Occipital lobe (tissue), 2 donors: ENCODE results near the gene PRKAG3. TPM values are rescaled to one million over a fixed set of nuclear protein-coding genes. Genes with fewer than 3 reads are reported as not detected.
"Not testable (repeated sequence)": the region's sequence is repeated elsewhere in the genome, so short reads cannot be mapped to it uniquely, and the experiment has no call there.

ENCODE experiments used
- DNase-seq: peaks from one replicate; lab custom pipeline; 2025; lab: John Stamatoyannopoulos, UW
- total RNA-seq: library from RNA; depleted of rRNA; stranded (reverse); fragments of >200 nt; gene quantifications from one replicate; pipeline ENCODE4 v1.2.3, GENCODE V29; 2014

Gene PRKAG3
- total RNA-seq, 1 donor from 2014 or later = not detected

DNA sequence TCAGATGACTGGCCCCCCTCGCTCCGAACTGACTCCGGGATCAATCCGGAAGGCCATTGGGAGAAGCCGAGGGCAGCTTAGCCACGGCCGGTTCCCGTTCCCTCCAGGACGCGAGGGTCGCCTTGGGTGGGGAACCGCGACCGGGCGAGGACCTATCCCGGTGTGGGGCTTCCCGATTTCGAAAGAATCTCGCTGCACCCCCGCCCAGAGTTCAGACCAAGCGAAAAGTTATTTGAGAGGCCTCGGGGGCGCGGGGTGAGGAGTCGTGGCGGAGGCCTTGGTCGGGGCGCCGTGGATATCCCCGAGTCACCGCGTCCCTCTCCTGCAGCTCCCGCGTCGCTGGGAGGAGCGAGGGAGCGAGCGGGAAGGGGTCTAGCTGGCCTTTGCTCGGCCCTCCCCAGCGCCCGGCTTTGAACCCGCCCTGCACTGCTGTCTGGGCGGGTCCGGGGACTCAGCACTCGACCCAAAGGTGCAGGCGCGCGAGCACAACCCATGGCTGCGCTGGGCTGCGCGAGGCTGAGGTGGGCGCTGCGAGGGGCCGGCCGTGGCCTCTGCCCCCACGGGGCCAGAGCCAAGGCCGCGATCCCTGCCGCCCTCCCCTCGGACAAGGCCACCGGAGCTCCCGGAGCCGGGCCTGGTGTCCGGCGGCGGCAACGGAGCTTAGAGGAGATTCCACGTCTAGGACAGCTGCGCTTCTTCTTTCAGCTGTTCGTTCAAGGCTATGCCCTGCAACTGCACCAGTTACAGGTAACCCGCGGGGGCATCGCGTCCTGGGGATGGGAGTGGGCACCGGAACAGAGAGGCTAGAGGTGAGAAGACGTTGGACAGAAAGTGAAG lies 49.7 kb downstream of the PRKAG3 start, which contains the start of gene CYP27A1:
Gene CYP27A1, plus strand, starts transcription at position 457 of the 837 bp plus-strand sequence. Its CDS starts 36 bp downstream, at position 493.
- DNase-seq = no peak

DNA sequence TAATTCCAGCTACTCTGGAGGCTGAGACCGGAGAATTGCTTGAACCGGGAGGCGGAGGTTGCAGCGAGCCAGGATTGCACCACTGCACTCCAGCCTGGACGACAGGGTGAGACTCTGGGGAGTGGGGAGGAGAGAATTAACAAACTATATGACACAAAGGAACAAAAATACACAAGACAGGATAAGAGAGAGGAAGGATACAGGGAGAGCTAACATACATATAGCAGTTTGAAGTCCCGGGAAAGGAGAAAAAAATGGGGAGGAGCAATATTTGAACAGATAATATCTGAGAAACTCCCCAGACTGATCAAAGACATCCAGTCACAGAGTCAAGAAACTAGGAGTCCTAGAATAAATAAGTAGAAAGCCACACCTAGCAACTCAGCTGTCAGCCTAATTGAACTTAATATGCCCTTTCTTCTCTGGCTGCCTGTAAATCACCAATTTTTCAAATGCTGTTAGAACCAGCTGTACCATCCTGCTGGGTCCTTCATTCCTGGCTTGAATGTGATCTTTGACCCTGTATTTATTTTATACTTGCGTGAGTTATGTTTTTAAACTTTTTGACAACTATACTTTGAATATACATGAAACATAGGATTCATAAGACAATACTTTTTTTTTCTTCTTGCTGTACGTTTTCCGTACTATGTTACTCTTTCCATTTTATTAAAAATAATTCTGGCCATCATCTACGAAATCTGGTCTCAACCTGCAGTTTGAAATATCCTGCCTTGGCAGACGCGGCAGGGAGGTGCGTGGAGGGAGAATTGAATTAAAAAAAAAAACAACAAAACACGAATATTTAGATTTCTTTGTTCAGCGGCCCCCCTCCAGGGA lies 50.5 kb downstream of the PRKAG3 start:
- no peak for DNase-seq

DNA sequence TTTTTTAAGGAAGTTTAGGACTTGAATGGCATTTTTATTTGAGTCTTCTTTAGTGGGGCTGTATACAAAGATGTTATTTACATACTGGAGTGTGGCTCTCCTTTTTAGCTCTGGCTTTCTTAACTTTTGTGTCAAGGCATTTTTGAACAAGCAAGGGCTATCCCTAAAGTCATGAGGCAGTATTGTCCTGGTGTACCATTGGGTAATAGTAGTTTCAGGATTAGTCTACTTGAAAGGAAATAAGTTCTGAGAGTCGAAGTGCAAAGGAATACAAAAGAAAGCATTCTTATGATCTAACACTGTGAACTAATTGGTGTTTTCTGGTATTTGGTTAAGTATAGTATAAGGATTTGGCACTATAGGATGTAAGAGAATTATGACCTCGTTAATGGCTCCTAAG lies 51.6 kb downstream of the PRKAG3 start:
- DNase-seq = no peak

DNA sequence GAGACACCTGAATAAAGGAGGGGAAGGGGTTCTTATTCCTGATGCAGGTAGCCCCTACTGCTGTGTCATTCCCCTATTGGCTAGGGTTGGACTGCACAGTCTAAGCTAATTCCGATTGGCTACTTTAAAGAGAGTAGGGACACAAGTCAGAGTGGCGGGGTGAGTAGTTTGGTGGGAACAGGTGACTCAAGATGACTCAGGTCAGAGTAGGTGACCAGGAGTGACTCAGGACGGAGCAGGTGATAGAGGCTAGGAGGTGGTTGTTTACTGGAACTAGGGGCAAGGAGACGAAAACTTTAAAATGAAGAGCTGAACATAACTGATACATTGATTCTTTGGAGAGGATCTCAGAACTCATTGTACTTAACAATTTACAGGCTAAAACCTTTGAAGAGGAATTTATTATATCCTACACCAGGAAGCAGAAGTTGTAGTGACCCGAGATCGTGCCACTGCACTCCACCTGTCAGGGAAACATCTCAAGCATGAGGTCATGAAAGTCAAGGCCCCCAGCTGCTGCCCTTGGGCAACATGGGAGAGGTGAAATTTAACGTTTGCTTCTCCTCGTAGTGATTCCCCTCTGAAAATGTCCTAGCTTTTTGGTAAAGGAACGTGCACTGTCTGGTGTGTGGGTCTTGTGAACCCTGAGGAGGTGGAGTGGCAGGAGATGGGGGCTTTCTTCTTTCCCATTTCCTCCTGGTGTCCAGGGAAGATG lies 54.2 kb downstream of the PRKAG3 start:
- no peak for DNase-seq

DNA sequence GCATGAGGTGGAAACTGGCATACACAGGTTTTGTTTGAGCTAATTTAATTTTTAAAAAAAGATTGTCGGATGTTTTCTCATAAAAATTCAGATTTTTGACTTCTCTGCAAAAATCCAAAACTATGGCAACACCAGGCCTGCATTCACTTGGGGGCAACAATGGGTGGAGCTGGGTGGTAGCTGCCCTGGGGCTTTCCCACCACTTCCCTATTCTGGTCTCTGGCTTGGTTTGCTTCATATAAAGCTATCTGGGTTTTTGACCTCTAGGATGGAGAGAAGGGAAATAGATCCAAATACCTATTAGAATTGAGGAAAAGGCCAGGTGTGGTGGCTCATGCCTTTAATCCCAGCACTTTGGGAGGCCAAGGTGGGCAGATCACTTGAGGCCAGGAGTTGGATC lies 55.1 kb downstream of the PRKAG3 start:
- DNase-seq = no peak

DNA sequence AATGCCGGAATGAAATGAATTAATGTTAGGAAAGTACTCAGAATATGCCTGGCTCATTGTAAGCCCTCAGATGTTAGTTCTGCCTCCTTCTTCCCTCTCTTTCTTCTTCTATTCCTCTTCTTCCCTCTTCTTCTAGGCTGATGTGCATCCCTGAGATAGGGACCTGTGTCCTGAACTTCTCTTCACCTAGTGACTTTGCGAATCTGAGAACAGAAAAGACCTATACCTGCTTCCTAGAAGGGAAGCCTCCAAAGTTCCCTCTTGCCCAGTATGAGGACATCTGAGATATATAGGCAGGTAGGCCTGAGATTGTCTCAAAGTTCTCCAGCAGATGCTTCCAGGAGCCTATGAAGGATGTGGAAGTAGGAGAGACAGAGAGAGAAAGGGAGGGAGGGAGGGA lies 57.7 kb downstream of the PRKAG3 start:
- no peak for DNase-seq

DNA sequence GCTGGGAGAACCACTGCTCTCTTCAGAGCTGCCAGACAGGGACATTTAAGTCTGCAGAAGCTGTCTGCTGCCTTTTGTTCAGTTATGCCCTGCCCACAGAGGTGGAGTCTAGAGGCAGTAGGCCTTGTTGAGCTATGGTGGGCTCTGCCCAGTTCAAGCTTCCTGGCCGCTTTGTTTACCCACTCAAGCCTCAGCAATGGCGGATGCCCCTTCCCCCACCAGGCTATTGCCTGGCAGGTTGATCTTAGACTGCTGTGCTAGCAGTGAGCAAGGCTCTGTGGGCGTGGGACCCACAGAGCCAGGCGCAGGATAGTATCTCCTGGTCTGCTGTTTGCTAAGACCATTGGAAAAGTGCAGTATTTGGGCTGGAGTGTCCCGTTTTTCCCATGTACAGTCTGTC lies 58.8 kb downstream of the PRKAG3 start:
- DNase-seq = not testable (repeated sequence)

Other genes starting within 250 kb of the PRKAG3 start
- 0.31 TPM for gene PLCD4, start 223.9 kb downstream of the PRKAG3 start, total RNA-seq
- 11.9 TPM for gene ZNF142, start 172.2 kb downstream of the PRKAG3 start, total RNA-seq
- 23.4 TPM for gene BCS1L, start 172.1 kb downstream of the PRKAG3 start, total RNA-seq
- 18.1 TPM for gene RNF25, start 159.8 kb downstream of the PRKAG3 start, total RNA-seq
- gene STK36, start 159.7 kb downstream of the PRKAG3 start, total RNA-seq = 20.9 TPM
- gene TTLL4, start 121.0 kb downstream of the PRKAG3 start, total RNA-seq = 6.7 TPM
- 2.8 TPM for gene CYP27A1, start 49.7 kb downstream of the PRKAG3 start, total RNA-seq
- not detected for gene WNT6, start 28.0 kb upstream of the PRKAG3 start, total RNA-seq
- gene WNT10A, start 49.0 kb upstream of the PRKAG3 start, total RNA-seq = not detected
- gene CDK5R2, start 127.9 kb upstream of the PRKAG3 start, total RNA-seq = 6.2 TPM
- gene FEV, start 153.4 kb upstream of the PRKAG3 start, total RNA-seq = not detected
- gene CRYBA2, start 161.6 kb upstream of the PRKAG3 start, total RNA-seq = not detected
- 0.16 TPM for gene CFAP65, start 209.7 kb upstream of the PRKAG3 start, total RNA-seq
- gene IHH, start 229.1 kb upstream of the PRKAG3 start, total RNA-seq = 0.16 TPM